Fibroblast of lung (primary cell): ENCODE measurements around the gene PDE4D. TPM values are rescaled to one million over a fixed set of nuclear protein-coding genes. Genes with fewer than 3 reads are reported as not detected.

ENCODE experiments used
- DNase-seq, 2 donors: peaks; one replicate each; pipeline versions ENCODE4 v3.0.0 to v3.0.0-alpha.2; 2010; ENCODE audit warnings: low read depth in 2 of 2
- H2AFZ ChIP-seq: 2 replicates; pipeline ENCODE4 v1.5.1; 2012; ENCODE audit warnings: low read length, control low read depth, inconsistent platforms
- H3K27ac ChIP-seq: 2 replicates; pipeline ENCODE4 v1.5.1; 2011; ENCODE audit warnings: low read length, control low read depth; ENCODE audit not compliant: insufficient read depth
- H3K27me3 ChIP-seq: 2 replicates; pipeline ENCODE4 v1.5.1; 2011; ENCODE audit warnings: mild to moderate bottlenecking, low read length; ENCODE audit not compliant: control insufficient read depth, insufficient read depth
- H3K36me3 ChIP-seq: 2 replicates; pipeline ENCODE4 v1.5.1; 2011; ENCODE audit warnings: low read length; ENCODE audit not compliant: control insufficient read depth, insufficient read depth
- H3K4me1 ChIP-seq: 2 replicates; pipeline ENCODE4 v1.5.1; 2011; ENCODE audit warnings: low read length; ENCODE audit not compliant: control insufficient read depth, insufficient read depth; ENCODE audit errors: extremely low read depth
- H3K4me2 ChIP-seq: 2 replicates; pipeline ENCODE4 v1.5.1; 2011; ENCODE audit warnings: low read length, control low read depth; ENCODE audit not compliant: insufficient read depth; ENCODE audit errors: extremely low read depth
- H3K4me3 ChIP-seq, 4 experiments: fragments of 200-600 bp in 1 of 4; sonication (generic) in 1 of 4; replicated peaks in 1 of 4; 2 replicates each; pipeline ENCODE4 v1.5.1; 2011 to 2016; ENCODE audit warnings: low read length in 4 of 4, low read depth in 3 of 4, mild to moderate bottlenecking in 3 of 4, control low read depth in 2 of 4, inconsistent platforms in 1 of 4, mixed read lengths in 1 of 4; ENCODE audit not compliant: insufficient read depth in 1 of 4; ENCODE audit errors: control extremely low read depth in 1 of 4
- H3K79me2 ChIP-seq: 2 replicates; pipeline ENCODE4 v1.5.1; 2012; ENCODE audit warnings: mild to moderate bottlenecking, low read length, inconsistent platforms; ENCODE audit not compliant: control insufficient read depth, insufficient read depth
- H3K9ac ChIP-seq: 2 replicates; pipeline ENCODE4 v1.5.1; 2011; ENCODE audit warnings: mild to moderate bottlenecking, low read length, control low read depth; ENCODE audit not compliant: insufficient read depth
- H3K9me3 ChIP-seq: 2 replicates; pipeline ENCODE4 v1.5.1; 2012; ENCODE audit warnings: low read depth, low read length; ENCODE audit not compliant: control insufficient read depth, insufficient read depth
- H4K20me1 ChIP-seq: 2 replicates; pipeline ENCODE4 v1.5.1; 2011; ENCODE audit warnings: low read length; ENCODE audit not compliant: control insufficient read depth, insufficient read depth; ENCODE audit errors: extremely low read depth
- EZH2 ChIP-seq: IDR thresholded peaks from 2 replicates; pipeline ENCODE4 v1.5.1; 2012; ENCODE audit warnings: low read length, control low read depth, mild to moderate bottlenecking; ENCODE audit errors: missing control alignments
- polyA plus RNA-seq, 2 donors: library from polyadenylated mRNA; depleted of rRNA in 1 of 2; stranded (reverse) in 1 of 2; unstranded in 1 of 2; fragments of >200 nt; gene quantifications; 2 replicates each; pipeline ENCODE4 v1.2.1, GENCODE V29; 2011 to 2012; ENCODE audit warnings: missing spikeins in 1 of 2
- total RNA-seq: library from RNA; depleted of rRNA; stranded (reverse); fragments of >200 nt; gene quantifications from 2 replicates; pipeline ENCODE4 v1.2.1, GENCODE V29; 2014
- TF ChIP-seq, protein P1 (sequence below), 2 donors: IDR thresholded peaks in 1 of 2; conservative IDR thresholded peaks in 1 of 2; 1 replicate in 1 of 2; 2 replicates in 1 of 2; pipeline ENCODE4 v1.5.1; 2011 to 2012; ENCODE audit warnings: low read length in 2 of 2, control low read depth in 1 of 2, inconsistent platforms in 1 of 2, low read depth in 1 of 2, mild to moderate bottlenecking in 1 of 2

PDE4D gene
- total and polyA plus RNA-seq, 2 donors (not counting 1 experiment from before 2014, with no cell fraction given), result 2.1 to 8.3 TPM

GRCh38 chr5:59128646-59129290 lies 764.8 kb downstream of the PDE4D start:
- Histone ChIP-seq H2AFZ (no peak overlapping the region), H3K9ac (no peak overlapping the region), H4K20me1 (no peaks in the 10 kb centered on the region), H3K79me2 (no peaks in the 10 kb centered on the region), H3K27me3 (no peaks in the 10 kb centered on the region), H3K27ac (no peak overlapping the region), H3K4me1 (peaks cover 5% of the 10 kb centered on the region), H3K36me3 (no peaks in the 10 kb centered on the region), H3K9me3 (no peaks in the 10 kb centered on the region), H3K4me3 (no peak overlapping the region), H3K4me2 (no peak overlapping the region)
- TF ChIP-seq, protein P1, sequence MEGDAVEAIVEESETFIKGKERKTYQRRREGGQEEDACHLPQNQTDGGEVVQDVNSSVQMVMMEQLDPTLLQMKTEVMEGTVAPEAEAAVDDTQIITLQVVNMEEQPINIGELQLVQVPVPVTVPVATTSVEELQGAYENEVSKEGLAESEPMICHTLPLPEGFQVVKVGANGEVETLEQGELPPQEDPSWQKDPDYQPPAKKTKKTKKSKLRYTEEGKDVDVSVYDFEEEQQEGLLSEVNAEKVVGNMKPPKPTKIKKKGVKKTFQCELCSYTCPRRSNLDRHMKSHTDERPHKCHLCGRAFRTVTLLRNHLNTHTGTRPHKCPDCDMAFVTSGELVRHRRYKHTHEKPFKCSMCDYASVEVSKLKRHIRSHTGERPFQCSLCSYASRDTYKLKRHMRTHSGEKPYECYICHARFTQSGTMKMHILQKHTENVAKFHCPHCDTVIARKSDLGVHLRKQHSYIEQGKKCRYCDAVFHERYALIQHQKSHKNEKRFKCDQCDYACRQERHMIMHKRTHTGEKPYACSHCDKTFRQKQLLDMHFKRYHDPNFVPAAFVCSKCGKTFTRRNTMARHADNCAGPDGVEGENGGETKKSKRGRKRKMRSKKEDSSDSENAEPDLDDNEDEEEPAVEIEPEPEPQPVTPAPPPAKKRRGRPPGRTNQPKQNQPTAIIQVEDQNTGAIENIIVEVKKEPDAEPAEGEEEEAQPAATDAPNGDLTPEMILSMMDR (conservative IDR thresholded peaks at IDR 0.05 in 1 of 2, IDR thresholded peaks at IDR 0.05 in 1 of 2; ENCODE audit: low read depth in 1 of 2, low read length in 2 of 2), result no peak
- TF ChIP-seq EZH2, result no peak
- DNase-seq, result no peak

GRCh38 chr5:59126708-59127573 lies 766.6 kb downstream of the PDE4D start:
- Histone ChIP-seq H3K27me3 (no peaks in the 10 kb centered on the region), H3K4me1 (peaks cover 4% of the 10 kb centered on the region), H3K27ac (peak overlapping the region; percentile 80), H2AFZ (peak overlapping the region; percentile 27), H3K4me2 (peak overlapping the region; percentile 65), H3K9ac (peak overlapping the region; percentile 21), H3K36me3 (no peaks in the 10 kb centered on the region), H3K4me3 (peak overlapping the region in 2 of 4 experiments; percentile 30 to 44), H3K79me2 (no peaks in the 10 kb centered on the region), H4K20me1 (no peaks in the 10 kb centered on the region), H3K9me3 (no peaks in the 10 kb centered on the region)
- DNase-seq, result peak; percentile 66 to 79
- TF ChIP-seq, protein P1 (conservative IDR thresholded peaks at IDR 0.05 in 1 of 2, IDR thresholded peaks at IDR 0.05 in 1 of 2; ENCODE audit: low read depth in 1 of 2, low read length in 2 of 2), result no peak
- TF ChIP-seq EZH2, result no peak

DNA sequence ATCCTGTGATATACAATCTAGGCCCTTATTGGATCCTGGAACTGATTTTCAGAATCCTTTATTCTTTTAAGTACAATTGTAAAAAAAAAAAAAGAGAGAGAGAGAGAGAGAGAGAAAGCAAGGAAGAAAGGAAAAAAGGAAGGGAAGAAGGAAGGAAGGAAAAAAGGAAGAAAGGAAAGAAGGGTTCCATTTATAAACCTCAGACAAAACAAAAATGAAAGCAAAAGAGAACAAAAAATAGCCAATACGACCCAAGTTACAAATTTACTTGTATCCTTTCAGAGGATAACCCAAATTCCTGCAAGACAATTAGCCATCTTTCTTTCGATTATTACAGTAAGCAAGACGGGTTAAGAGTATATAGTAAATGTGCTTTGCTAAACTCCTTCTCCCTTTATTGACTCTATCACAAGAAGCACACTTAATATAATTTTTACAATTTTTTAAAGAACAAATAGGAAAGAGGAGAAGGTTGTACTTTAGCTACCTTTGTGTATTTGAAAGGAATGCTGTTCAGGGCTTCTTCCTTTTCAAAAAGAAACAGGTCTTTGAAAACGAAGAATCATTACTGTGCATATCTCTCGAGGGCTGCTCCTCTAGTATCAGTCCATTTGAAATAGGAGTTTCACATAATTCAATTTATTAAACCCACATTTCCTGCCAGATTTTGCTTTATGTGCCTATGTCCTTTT lies 767.4 kb downstream of the PDE4D start:
- peak overlapping the region; percentile 65 for H3K4me2 ChIP-seq
- no peaks in the 10 kb centered on the region for H3K79me2 ChIP-seq
- H3K27me3 ChIP-seq, result no peaks in the 10 kb centered on the region
- no peaks in the 10 kb centered on the region for H3K9me3 ChIP-seq
- H3K27ac ChIP-seq, result peak overlapping the region; percentile 80
- H3K4me1 ChIP-seq, result peaks cover 4% of the 10 kb centered on the region
- TF ChIP-seq, protein P1 (conservative IDR thresholded peaks at IDR 0.05 in 1 of 2, IDR thresholded peaks at IDR 0.05 in 1 of 2; ENCODE audit: low read depth in 1 of 2, low read length in 2 of 2), result no peak
- TF ChIP-seq EZH2, result no peak
- no peaks in the 10 kb centered on the region for H4K20me1 ChIP-seq
- H2AFZ ChIP-seq, result no peak overlapping the region
- H3K9ac ChIP-seq, result no peak overlapping the region
- DNase-seq, result peak in 1 of 2 donors; percentile 41
- peak overlapping the region in 2 of 4 experiments; percentile 25 to 30 for H3K4me3 ChIP-seq
- H3K36me3 ChIP-seq, result no peaks in the 10 kb centered on the region
